GM21526 (cell line): ENCODE measurements around the gene CDK11B.
A peak's percentile ranks its signal among the peaks of the same experiment; 100 is the strongest.
"Not testable (repeated sequence)": the region's sequence is repeated elsewhere in the genome, so short reads cannot be mapped to it uniquely, and the experiment has no call there.

Experiments used
- ATAC-seq: cut with Tn5 transposase; IDR thresholded peaks from one replicate; pipeline ENCODE4 v1.9.1; 2021; ENCODE audit warnings: moderate library complexity; ENCODE audit not compliant: unreplicated experiment, low FRiP score

The CDK11B gene

DNA sequence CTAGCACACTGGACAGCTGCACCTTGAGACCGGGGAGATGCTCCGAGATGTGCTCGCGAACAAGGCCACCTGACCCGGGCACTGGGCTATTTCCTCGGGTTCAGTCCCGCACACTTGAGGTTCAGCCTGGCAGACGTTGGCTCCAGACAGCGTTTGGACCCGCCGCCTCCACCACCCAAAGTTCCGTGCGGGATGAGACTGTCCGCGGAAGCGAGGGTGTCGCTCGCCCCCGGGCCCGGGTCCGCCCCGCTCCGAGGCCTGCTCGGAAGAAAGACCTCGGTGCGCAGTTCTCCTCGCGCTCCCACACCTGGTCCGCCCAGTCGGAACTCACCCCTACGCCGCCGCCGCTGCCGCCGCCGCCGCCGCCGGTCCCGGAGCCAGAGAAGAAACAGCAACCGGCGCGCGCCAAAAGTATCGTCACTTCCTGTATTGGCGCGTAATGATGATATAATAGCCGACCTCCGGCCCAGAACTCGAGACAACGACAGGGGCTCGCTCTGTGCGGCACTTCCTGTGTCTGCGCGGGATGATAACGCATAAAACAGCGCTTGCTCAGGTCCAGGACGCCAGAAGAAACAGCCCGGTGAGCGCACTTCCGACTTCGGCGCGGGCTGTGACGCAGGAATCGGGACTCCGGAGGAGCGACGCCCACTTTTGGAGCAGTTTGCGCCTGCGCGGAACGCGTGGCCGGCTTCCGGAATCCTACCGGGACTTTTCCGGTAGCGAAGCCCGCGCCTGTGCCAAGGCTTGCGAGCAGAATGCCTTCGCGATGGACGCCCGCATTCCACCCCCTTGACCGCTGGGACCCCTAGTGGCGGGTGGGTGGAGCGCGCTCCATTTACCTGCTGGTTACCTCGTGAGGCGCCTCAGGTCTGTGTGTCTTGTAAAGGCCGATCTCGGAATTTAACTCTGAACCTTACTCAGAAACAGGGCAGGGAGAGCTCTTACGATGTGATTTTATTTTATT lies at the start of gene CDK11B:
TSS of gene CDK11B (minus strand) at position 422 of the 967 bp plus-strand sequence. CDS start 1,519 bp downstream, outside the sequence.
- ATAC-seq = peak; percentile 82

- not testable (repeated sequence) for ATAC-seq
Observed at GRCh38 chr1:1707897-1708296, 49.1 kb upstream of the CDK11B start.

DNA sequence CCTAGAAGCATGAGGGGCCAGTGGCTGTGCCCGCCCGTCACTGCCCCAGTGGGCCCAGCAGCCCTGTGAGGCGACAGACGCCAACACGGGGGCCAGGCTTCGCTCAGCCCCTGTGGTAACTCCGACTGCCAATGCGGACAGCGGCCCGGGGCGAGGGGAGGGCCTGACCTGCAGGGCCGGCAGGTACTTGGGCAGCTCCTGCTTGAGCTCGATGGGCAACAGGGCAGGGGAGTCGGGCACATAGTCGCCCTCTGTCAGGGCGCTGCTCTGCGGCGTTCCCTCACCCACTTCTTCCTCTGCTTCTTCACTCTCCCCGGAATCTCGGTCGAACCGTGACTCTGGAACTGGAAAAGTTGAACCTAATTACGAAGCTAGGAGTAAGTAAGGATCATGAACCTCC lies 48.4 kb upstream of the CDK11B start:
- not testable (repeated sequence) for ATAC-seq

GRCh38 chr1:1705623-1706022 lies 46.8 kb upstream of the CDK11B start:
- not testable (repeated sequence) for ATAC-seq

DNA sequence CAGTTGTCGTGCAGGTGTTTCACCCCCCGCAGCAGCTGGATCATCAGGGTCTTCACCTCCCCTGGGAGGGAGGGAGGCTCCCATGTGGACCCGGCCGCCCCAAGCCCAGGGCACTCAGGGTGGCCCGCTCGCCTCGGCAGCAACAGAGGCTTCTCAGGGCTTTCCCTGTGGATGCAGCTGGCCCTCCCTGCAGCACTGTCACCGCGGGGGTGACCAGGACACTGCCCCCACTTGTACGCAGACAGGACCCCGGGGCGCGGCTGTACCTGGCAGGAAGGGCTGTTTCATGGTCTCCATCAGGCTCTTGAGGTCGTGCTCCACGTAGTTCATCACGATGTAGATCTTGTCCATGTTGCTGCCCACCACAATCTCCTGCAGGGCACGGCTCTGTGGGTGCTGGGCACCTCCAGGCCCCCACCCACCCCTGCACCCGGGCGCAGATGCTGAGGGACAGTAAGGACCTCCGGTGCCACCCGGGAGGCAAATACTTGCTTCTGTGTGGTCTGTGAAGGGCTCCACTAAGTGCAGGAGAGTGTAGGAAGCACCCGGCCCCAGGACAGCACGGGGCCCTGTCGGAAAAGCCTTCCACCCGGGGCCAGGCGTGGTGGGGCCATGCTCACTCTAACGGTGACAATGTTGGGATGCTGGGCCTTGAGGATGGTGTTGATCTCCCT lies 45.6 kb upstream of the CDK11B start:
- ATAC-seq = not testable (repeated sequence)

- no peak for ATAC-seq
Observed at GRCh38 chr1:1703796-1704195, 45.0 kb upstream of the CDK11B start.

DNA sequence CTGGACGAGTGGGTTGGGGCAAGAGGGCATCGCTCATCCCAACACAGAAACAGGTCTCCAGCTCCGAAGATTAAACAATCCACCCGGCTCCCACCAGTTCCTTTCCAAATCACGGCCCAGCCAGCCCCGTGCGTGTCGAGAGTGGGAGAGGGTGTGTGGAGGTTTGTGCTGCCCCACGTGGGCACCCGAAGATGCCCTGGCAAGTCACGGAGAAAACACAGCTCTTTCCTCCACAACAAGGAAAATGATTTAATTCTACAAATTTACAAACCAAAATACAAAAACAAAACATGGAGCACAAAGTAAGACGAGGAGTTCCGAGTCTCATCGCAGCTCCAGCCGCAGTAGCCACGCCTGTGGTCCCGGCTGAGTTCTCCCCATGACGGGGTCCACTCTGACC lies 43.7 kb upstream of the CDK11B start:
- ATAC-seq = not testable (repeated sequence)

DNA sequence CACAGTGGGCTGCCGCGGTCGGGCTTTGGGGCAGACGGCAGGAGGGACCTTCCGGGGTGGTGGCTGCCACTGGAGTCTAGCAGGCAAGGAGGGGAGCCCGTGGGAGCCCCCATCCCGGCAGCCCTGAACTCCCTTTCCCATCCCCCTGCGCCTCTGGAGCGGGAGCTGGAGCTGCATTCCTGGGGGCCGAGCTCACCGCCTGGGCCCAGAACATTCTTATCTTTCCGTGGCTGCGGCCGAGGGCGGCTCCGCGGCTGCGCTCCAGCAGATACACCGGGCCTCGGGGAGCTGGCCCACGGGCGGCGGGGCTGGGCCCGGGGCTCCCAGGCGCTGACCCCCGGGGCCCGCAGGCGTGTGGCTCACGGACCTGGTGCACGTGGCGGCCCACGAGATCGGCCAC lies 41.8 kb upstream of the CDK11B start:
- not testable (repeated sequence) for ATAC-seq

DNA sequence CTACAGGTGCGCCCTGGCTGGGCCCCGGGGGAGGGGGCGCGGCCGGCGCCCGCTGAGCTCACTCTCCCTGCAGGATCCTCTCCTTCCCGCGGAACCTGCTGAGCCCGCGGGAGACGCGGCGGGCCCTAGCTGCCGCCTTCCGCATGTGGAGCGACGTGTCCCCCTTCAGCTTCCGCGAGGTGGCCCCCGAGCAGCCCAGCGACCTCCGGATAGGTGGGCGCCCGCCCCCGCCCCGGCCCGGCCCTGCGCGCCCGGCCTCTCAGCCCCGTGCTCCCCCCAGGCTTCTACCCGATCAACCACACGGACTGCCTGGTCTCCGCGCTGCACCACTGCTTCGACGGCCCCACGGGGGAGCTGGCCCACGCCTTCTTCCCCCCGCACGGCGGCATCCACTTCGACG lies 41.3 kb upstream of the CDK11B start:
- ATAC-seq = not testable (repeated sequence)

GRCh38 chr1:1699061-1699460 lies 40.3 kb upstream of the CDK11B start:
- ATAC-seq = not testable (repeated sequence)

GRCh38 chr1:1697358-1698183 lies 38.8 kb upstream of the CDK11B start:
- not testable (repeated sequence) for ATAC-seq

- not testable (repeated sequence) for ATAC-seq
Observed at GRCh38 chr1:1696431-1697357, 37.9 kb upstream of the CDK11B start.

GRCh38 chr1:1692714-1693647 lies 34.2 kb upstream of the CDK11B start, which contains the start of gene SLC35E2B:
SLC35E2B (minus strand) TSS chr1:1692795; CDS start chr1:1676699, 16,096 bp downstream.
- ATAC-seq = peak; percentile 74

GRCh38 chr1:1692324-1692713 lies 33.5 kb upstream of the CDK11B start:
- ATAC-seq = not testable (repeated sequence)

- not testable (repeated sequence) for ATAC-seq
Observed at GRCh38 chr1:1691443-1691842, 32.6 kb upstream of the CDK11B start.

DNA sequence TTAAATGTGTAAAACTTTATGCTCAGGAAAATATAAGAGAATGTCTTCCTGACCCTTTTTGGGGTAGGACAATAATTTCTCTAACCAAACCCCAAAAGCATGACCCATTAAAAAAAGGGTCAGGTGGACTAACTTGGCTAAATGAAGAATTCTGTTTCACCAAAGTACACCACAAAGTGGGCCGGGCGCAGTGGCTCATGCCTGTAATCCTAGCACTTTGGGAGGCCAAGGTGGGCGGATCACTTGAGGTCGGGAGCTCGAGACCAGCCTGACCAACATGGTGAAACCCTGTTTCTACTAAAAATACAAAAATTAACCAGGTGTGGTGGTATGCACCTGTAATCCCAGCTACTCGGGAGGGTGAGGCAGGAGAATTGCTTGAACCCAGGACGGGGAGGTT lies 30.7 kb upstream of the CDK11B start:
- ATAC-seq = not testable (repeated sequence)

GRCh38 chr1:1687846-1688245 lies 29.0 kb upstream of the CDK11B start:
- ATAC-seq = no peak

DNA sequence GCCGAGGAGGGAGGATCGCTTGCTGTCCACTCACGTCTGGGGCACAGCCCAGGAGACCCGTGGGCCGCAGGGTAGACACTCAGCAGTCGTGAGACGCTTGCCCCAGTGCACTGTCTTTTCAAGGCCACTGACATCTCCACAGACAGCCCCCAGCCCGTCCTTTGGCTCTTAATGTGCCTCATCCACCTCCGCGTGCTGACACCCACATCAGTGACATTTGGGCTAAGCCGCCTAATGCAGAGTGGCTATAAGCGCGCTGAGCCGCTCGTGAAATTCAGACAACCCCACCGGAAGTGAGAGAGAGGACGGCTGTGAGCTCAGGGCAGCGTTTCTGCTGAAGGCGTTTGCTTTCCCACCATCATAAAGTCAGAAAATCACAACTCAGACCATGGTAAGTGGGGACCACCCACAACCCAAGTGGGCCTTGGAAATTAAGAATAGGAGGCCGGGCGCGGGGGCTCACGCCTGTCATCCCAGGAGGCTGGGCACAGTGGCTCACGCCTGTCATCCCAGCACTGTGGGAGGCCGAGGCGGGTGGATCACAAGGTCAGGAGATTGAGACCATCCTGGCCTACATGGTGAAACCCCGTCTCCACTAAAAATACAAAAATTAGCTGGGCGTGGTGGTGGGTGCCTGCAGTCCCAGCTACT lies 25.4 kb upstream of the CDK11B start:
- no peak for ATAC-seq
